ENCODE data around the gene OR51M1.

OR51M1 gene

DNA sequence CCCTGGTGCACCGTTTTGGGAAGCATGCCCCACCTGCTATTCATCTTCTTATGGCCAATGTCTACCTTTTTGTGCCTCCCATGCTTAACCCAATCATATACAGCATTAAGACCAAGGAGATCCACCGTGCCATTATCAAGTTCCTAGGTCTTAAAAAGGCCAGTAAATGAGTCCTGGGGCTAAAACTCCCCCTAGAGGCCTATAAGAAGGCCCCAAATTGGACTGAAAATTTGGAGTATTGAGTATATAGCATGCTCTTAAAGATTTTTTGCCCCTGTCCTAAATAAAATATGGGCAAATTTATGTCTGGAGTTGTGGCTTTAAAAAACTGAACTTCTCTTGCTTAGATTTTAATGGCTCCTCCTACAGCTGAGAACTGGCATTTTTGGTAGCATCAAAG, 6.6 kb downstream of the OR51M1 start:
- DNase-seq (ENCODE audit: low read depth) = no peak

DNA sequence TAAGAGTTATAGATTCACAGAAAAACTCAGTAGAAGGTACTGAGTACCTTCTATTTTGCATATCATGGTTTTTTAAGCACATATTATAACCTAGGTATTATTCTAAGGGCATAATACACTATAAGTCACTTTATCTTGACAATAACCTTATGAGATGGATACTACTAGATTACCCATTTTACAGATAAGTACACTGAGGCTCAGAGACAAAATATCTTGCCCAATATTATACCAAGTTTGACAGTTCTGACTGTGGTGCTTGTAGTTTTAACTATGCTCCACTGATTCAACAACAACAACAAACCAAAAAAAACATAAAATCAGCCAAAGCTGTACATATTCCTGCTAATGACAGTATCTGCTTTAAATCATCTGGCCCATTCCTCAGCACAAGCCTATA, 10.5 kb downstream of the OR51M1 start:
- DNase-seq (ENCODE audit: low read depth) = no peak

DNA sequence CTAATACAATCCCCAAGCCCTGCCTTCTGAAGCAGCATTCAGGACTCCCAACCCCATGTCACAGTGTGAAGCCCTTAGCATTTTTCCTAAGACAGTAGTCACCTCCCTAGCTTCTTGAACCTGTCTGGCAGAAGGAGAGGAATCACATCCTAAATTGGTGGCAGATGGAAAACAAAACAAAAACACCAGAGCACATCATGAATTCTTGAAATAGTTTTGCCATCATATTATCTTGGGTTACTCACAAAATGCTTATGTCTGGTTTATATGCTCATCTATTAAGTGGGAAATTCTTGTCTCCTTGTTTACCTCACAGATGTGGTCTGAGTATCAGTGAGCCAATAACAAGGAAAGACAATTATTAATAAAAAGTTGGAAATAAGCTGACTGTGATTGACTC, 15.3 kb downstream of the OR51M1 start:
- DNase-seq (ENCODE audit: low read depth) = no peak

DNA sequence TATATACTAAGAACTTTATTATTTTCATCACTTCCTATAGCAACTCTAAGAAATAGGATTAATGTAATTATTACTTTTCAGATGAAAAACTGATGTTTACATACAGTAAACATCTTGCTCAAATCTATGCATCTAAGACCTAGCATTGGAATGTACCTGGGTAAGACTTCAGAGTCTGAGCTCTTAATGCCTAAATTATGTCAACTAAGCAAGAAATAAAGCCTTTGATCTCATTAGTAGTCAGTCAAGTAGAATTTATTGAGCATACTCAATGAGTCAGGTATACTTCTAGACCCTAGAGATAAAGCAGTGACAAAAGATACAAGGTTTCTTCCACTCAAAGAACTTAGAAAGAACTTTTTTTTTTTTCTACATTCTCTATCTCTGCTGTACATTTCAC, 21.6 kb downstream of the OR51M1 start:
- DNase-seq (ENCODE audit: low read depth) = no peak

DNA sequence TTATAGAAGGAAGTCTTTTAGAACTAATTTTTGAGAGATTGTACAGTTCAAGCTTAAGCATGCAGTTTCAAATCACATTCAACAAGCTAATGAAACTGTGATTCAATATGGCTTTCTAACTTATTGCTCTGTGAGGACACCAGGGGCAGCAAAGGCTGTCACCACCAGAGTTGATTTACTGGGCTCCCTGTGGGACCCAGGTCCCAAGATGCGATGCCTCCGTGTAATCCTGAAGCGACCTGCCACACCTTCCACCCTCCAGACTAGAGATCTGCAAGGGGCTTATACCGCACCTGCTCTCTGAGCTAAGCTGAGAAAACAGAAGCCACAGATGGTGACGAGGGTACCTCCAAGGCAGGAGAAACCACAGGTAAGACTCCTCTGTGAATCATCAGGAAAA, 37.4 kb downstream of the OR51M1 start:
- DNase-seq (ENCODE audit: low read depth) = no peak

DNA sequence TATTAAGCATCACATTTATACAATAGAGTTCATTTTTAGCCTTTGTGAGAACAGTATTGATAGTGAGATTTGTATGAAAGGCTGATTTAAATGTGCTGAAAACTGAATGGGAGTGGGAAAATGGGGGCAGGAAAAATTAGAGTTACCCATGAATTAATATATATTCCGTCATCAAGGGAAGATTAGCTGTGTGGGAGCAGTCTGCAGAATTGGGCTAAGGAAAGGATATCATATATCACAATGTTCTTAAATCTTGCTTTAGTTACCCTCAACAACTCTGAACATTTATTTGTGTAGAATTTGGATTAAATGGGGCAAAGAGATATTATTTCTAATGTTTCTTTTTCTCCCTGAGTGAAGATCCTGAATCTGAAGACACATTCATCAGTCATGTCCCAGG, 38.2 kb downstream of the OR51M1 start, which contains the start of gene OR51Q1:
OR51Q1 (plus strand) TSS at position 301 of the 400 bp plus-strand sequence; CDS start at position 391, 90 bp downstream.
- DNase-seq (ENCODE audit: low read depth) = no peak

DNA sequence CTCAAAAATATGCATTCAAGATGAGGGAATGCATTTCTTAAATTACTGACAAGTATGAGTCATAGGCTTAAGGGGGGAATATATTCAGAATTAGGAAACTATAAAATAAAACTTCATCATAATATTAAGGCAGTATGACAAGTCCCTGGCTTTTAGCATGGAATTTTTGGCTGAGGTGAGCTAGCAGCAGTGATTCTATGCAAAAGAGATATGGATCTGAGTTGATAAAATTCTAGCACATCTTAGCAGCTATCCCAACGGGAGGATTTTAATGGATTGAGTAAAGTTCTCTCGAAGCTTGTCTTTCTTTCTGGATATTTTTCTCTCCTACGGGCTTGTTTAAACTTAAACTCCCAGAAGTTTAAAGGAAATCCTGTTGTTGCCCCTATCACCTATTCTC, 39.5 kb downstream of the OR51M1 start:
- DNase-seq (ENCODE audit: low read depth) = no peak

DNA sequence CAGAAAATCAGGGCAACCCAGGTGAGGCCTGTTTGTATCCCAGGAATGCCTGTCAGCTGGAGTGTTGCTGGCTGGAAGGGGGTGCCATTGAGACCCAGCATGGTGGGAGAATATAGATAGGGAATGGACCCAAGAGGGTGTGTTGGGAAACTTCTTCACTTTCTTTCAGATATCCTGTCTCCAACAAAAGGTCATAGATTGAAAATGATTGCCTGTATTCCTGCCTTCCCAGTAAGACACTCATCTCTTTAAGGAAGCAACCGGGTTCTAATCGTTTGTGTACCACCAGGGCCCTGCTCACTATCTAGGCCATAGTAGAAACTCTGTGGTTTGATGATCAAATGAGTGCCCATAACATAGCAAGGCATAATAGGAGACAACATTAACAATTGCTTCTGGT, 57.8 kb downstream of the OR51M1 start, which contains the start of gene OR51I1:
OR51I1 (minus strand) TSS at position 101 of the 400 bp plus-strand sequence; CDS start at position 101, 0 bp downstream.
- DNase-seq (ENCODE audit: low read depth) = no peak
